CD4-positive, alpha-beta memory T cell (primary cell): ENCODE results near the gene LHX4. TPM values are rescaled to one million over a fixed set of nuclear protein-coding genes. Genes with fewer than 3 reads are reported as not detected.

Experiments
- CTCF ChIA-PET: fragments of 350-600 bp; sonication (Branson Sonifier 250); formaldehyde crosslinking; loops from one replicate; lab custom pipeline; 2021; ENCODE audit warnings: inconsistent platforms; ENCODE audit not compliant: partially characterized antibody; lab: Charles Lee
- POLR2A ChIA-PET: fragments of 350-600 bp; sonication (Branson Sonifier 250); formaldehyde crosslinking; loops from one replicate; lab custom pipeline; 2021; ENCODE audit not compliant: partially characterized antibody; lab: Charles Lee
- DNase-seq, 5 donors: peaks; one replicate each; pipeline versions ENCODE4 v3.0.0 to v3.0.0-alpha.2; 2020 to 2022; ENCODE audit warnings: mixed read lengths in 1 of 5
- H3K27ac ChIP-seq: one replicate; pipeline ENCODE4 v1.7.0; 2013; ENCODE audit warnings: low read depth, low read length
- H3K27me3 ChIP-seq: 2 replicates; pipeline ENCODE4 v1.7.0; 2013; ENCODE audit warnings: mild to moderate bottlenecking, low read length, moderate library complexity; ENCODE audit not compliant: insufficient read depth
- H3K36me3 ChIP-seq: 2 replicates; pipeline ENCODE4 v1.7.0; 2013; ENCODE audit warnings: mild to moderate bottlenecking, low read length, moderate library complexity; ENCODE audit not compliant: insufficient read depth
- H3K4me1 ChIP-seq: 2 replicates; pipeline ENCODE4 v1.7.0; 2013; ENCODE audit warnings: mild to moderate bottlenecking, low read length, moderate library complexity; ENCODE audit not compliant: insufficient read depth
- H3K4me3 ChIP-seq, 2 donors: one replicate each; pipeline ENCODE4 v1.7.0; 2013; ENCODE audit warnings: low read length in 2 of 2, mild to moderate bottlenecking in 1 of 2
- H3K9me3 ChIP-seq, 2 donors: one replicate each; pipeline ENCODE4 v1.7.0; 2013; ENCODE audit warnings: low read length in 2 of 2, control low read depth in 1 of 2; ENCODE audit not compliant: control insufficient read depth in 1 of 2
- H3K27ac Mint-ChIP-seq, 7 donors: one replicate each; pipeline ENCODE4 v1.8.0; 2020 to 2021; ENCODE audit warnings: mixed read lengths in 7 of 7, mild to moderate bottlenecking in 6 of 7, inconsistent platforms in 3 of 7, moderate library complexity in 3 of 7
- H3K27me3 Mint-ChIP-seq, 2 donors: one replicate each; pipeline ENCODE4 v1.8.0; 2020 to 2021; ENCODE audit warnings: mixed read lengths in 2 of 2
- H3K36me3 Mint-ChIP-seq, 2 donors: one replicate each; pipeline ENCODE4 v1.8.0; 2020 to 2021; ENCODE audit warnings: mixed read lengths in 2 of 2, inconsistent platforms in 1 of 2, mild to moderate bottlenecking in 1 of 2
- H3K4me1 Mint-ChIP-seq, 4 donors: one replicate each; pipeline ENCODE4 v1.8.0; 2020 to 2021; ENCODE audit warnings: mixed read lengths in 4 of 4, mild to moderate bottlenecking in 1 of 4
- H3K4me3 Mint-ChIP-seq, 8 donors: one replicate each; pipeline ENCODE4 v1.8.0; 2020 to 2021; ENCODE audit warnings: mixed read lengths in 8 of 8, mild to moderate bottlenecking in 7 of 8, moderate library complexity in 6 of 8, inconsistent platforms in 3 of 8
- H3K9me3 Mint-ChIP-seq, 8 donors: one replicate each; pipeline ENCODE4 v1.8.0; 2020 to 2021; ENCODE audit warnings: mixed read lengths in 8 of 8, mild to moderate bottlenecking in 5 of 8, inconsistent platforms in 3 of 8, moderate library complexity in 1 of 8
- intact Hi-C: fragments of 100-400 bp; cut with micrococcal nuclease; formaldehyde crosslinking; loops from one replicate; pipeline ENCODE4 v1.15.1; 2023
- polyA plus RNA-seq, 2 donors: library from polyadenylated mRNA; unstranded; fragments of 300-500 nt; fragmentation: Illumina TruSeq; gene quantifications; one replicate each; pipeline ENCODE4 v1.2.3, GENCODE V29; 2021
- total RNA-seq, 2 experiments: library from RNA; stranded (reverse); gene quantifications; one replicate each; pipeline ENCODE4 v1.2.3, GENCODE V29; 2021

The LHX4 gene
- total and polyA plus RNA-seq, 4 experiments from 2014 or later = 0.25 TPM; not detected in 3

GRCh38 chr1:180192172-180192571 lies 37.9 kb upstream of the LHX4 start:
- Histone ChIP-seq H3K27ac (no peak overlapping the region), H3K27me3 (no peaks in the 10 kb centered on the region), H3K4me1 (peaks cover 3% of the 10 kb centered on the region), H3K9me3 (no peaks in the 10 kb centered on the region), H3K4me3 (no peak overlapping the region), H3K36me3 (peaks cover 16% of the 10 kb centered on the region)
- Mint-ChIP-seq H3K4me3 (no peak overlapping the region), H3K27me3 (no peaks in the 10 kb centered on the region), H3K4me1 (peaks cover 0 to 15% (median 2%) of the 10 kb centered on the region in 4 donors), H3K9me3 (peaks cover 0 to under 1% (median 0%) of the 10 kb centered on the region in 8 donors), H3K27ac (peak overlapping the region in 3 of 7 donors; percentile 37 to 68 (median 55)), H3K36me3 (peaks cover 44 to 64% of the 10 kb centered on the region in 2 donors)
- POLR2A ChIA-PET = no interaction called here
- intact Hi-C loops = no loop called here
- DNase-seq = no peak
- CTCF ChIA-PET = interaction anchor here (1.4 kb wide), 1 partner anchor 13 kb away, joined by 5 read pairs; no protein-coding TSS in a partner anchor

GRCh38 chr1:180193141-180194047 lies 36.7 kb upstream of the LHX4 start:
- Mint-ChIP-seq H3K27ac (no peak overlapping the region), H3K9me3 (peaks cover 0 to 1% (median 0%) of the 10 kb centered on the region in 8 donors), H3K27me3 (no peaks in the 10 kb centered on the region), H3K4me1 (peaks cover 0 to 15% (median 2%) of the 10 kb centered on the region in 4 donors), H3K36me3 (peaks cover 44 to 60% of the 10 kb centered on the region in 2 donors), H3K4me3 (no peak overlapping the region)
- no peaks in the 10 kb centered on the region for H3K9me3 ChIP-seq
- DNase-seq = no peak
- CTCF ChIA-PET = interaction anchor here (1.4 kb wide), 1 partner anchor 14 kb away, joined by 5 read pairs; no protein-coding TSS in a partner anchor
- intact Hi-C loops = no loop called here
- H3K36me3 ChIP-seq = peaks cover 16% of the 10 kb centered on the region
- H3K4me1 ChIP-seq = peaks cover 3% of the 10 kb centered on the region
- H3K27me3 ChIP-seq = no peaks in the 10 kb centered on the region
- POLR2A ChIA-PET = no interaction called here
- H3K4me3 ChIP-seq = no peak overlapping the region
- no peak overlapping the region for H3K27ac ChIP-seq

GRCh38 chr1:180194048-180194425 lies 36.0 kb upstream of the LHX4 start:
- ChIA-PET CTCF (no interaction called here), POLR2A (no interaction called here)
- peaks cover 40 to 58% of the 10 kb centered on the region in 2 donors for H3K36me3 Mint-ChIP-seq
- H3K4me1 Mint-ChIP-seq = peaks cover 0 to 15% (median 2%) of the 10 kb centered on the region in 4 donors
- Histone ChIP-seq H3K4me3 (no peak overlapping the region), H3K4me1 (peaks cover 3% of the 10 kb centered on the region), H3K27ac (no peak overlapping the region), H3K36me3 (peaks cover 12% of the 10 kb centered on the region), H3K27me3 (no peaks in the 10 kb centered on the region), H3K9me3 (no peaks in the 10 kb centered on the region)
- peaks cover 0 to 1% (median 0%) of the 10 kb centered on the region in 8 donors for H3K9me3 Mint-ChIP-seq
- no peaks in the 10 kb centered on the region for H3K27me3 Mint-ChIP-seq
- H3K4me3 Mint-ChIP-seq = no peak overlapping the region
- H3K27ac Mint-ChIP-seq = no peak overlapping the region
- intact Hi-C loops = no loop called here
- DNase-seq = no peak

GRCh38 chr1:180194546-180195207 lies 35.4 kb upstream of the LHX4 start:
- Mint-ChIP-seq H3K27ac (no peak overlapping the region), H3K36me3 (peaks cover 37 to 54% of the 10 kb centered on the region in 2 donors), H3K9me3 (peaks cover 0 to 1% (median 0%) of the 10 kb centered on the region in 8 donors), H3K27me3 (no peaks in the 10 kb centered on the region), H3K4me3 (no peak overlapping the region), H3K4me1 (peaks cover 0 to 15% (median 2%) of the 10 kb centered on the region in 4 donors)
- no peaks in the 10 kb centered on the region for H3K9me3 ChIP-seq
- H3K4me1 ChIP-seq = peaks cover 3% of the 10 kb centered on the region
- no peaks in the 10 kb centered on the region for H3K27me3 ChIP-seq
- no peak overlapping the region for H3K27ac ChIP-seq
- POLR2A ChIA-PET = no interaction called here
- CTCF ChIA-PET = no interaction called here
- DNase-seq = no peak
- H3K4me3 ChIP-seq = no peak overlapping the region
- intact Hi-C loops = no loop called here
- peaks cover 9% of the 10 kb centered on the region for H3K36me3 ChIP-seq

GRCh38 chr1:180195401-180195800 lies 34.7 kb upstream of the LHX4 start:
- no peak overlapping the region for H3K4me3 Mint-ChIP-seq

GRCh38 chr1:180195916-180196315 lies 34.1 kb upstream of the LHX4 start:
- no peak overlapping the region for H3K4me3 ChIP-seq
- ChIA-PET CTCF (no interaction called here), POLR2A (no interaction called here)
- no peak for DNase-seq
- H3K9me3 ChIP-seq = no peaks in the 10 kb centered on the region
- H3K4me1 ChIP-seq = peaks cover 3% of the 10 kb centered on the region
- H3K4me1 Mint-ChIP-seq = peaks cover 0 to 14% (median 2%) of the 10 kb centered on the region in 4 donors
- no peak overlapping the region for H3K4me3 Mint-ChIP-seq
- H3K27ac Mint-ChIP-seq = no peak overlapping the region
- intact Hi-C loops = no loop called here
- no peaks in the 10 kb centered on the region for H3K27me3 Mint-ChIP-seq
- H3K9me3 Mint-ChIP-seq = peaks cover 0 to 1% (median 0%) of the 10 kb centered on the region in 8 donors
- H3K27ac ChIP-seq = no peak overlapping the region
- no peaks in the 10 kb centered on the region for H3K36me3 ChIP-seq
- H3K27me3 ChIP-seq = no peaks in the 10 kb centered on the region
- H3K36me3 Mint-ChIP-seq = peaks cover 30 to 45% of the 10 kb centered on the region in 2 donors

More at GRCh38 chr1:180195401-180195800, 34.7 kb upstream of the LHX4 start:
- DNase-seq = no peak
- POLR2A ChIA-PET = no interaction called here
- no peak overlapping the region for H3K27ac Mint-ChIP-seq
- Histone ChIP-seq H3K27ac (no peak overlapping the region), H3K27me3 (no peaks in the 10 kb centered on the region), H3K4me1 (peaks cover 3% of the 10 kb centered on the region), H3K9me3 (no peaks in the 10 kb centered on the region), H3K4me3 (no peak overlapping the region), H3K36me3 (peaks cover 2% of the 10 kb centered on the region)
- H3K27me3 Mint-ChIP-seq = no peaks in the 10 kb centered on the region
- peaks cover 0 to 15% (median 2%) of the 10 kb centered on the region in 4 donors for H3K4me1 Mint-ChIP-seq
- CTCF ChIA-PET = no interaction called here
- peaks cover 34 to 49% of the 10 kb centered on the region in 2 donors for H3K36me3 Mint-ChIP-seq
- intact Hi-C loops = no loop called here
- peaks cover 0 to 1% (median 0%) of the 10 kb centered on the region in 8 donors for H3K9me3 Mint-ChIP-seq
